ENCODE results near the gene CDK18.
A peak's percentile ranks its signal among the peaks of the same experiment; 100 is the strongest.

The CDK18 gene

GRCh38 chr1:205502111-205502810 is 2.2 kb upstream of the CDK18 start:
- DNase-seq (ENCODE audit: low spot score): no peak
- no peak overlapping the region for H3K27ac ChIP-seq
- ChIA-PET CTCF (interaction anchor here (0.7 to 5.7 kb wide), 3 partner anchors 14 to 177 kb away, joined by 3 to 36 read pairs (median 4); no protein-coding TSS in a partner anchor), POLR2A (ENCODE audit: low non-redundant PET) (no interaction called here)
- no peak for TF ChIP-seq CTCF (conservative IDR thresholded peaks at IDR 0.05; ENCODE audit: low read depth)

GRCh38 chr1:205502992-205503391 is 1.5 kb upstream of the CDK18 start:
- DNase-seq (ENCODE audit: low spot score): no peak
- POLR2A ChIA-PET (ENCODE audit: low non-redundant PET): no interaction called here
- no peak for TF ChIP-seq CTCF (conservative IDR thresholded peaks at IDR 0.05; ENCODE audit: low read depth)
- CTCF ChIA-PET: interaction anchor here (0.7 to 5.7 kb wide), 3 partner anchors 15 to 178 kb away, joined by 4 to 36 read pairs (median 5); no protein-coding TSS in a partner anchor
- H3K27ac ChIP-seq: peak overlapping the region; percentile 86

GRCh38 chr1:205505076-205505729 is 734 bp downstream of the CDK18 start:
- ChIA-PET POLR2A (ENCODE audit: low non-redundant PET) (no interaction called here), CTCF (interaction anchor here (0.6 to 2.0 kb wide), 5 partner anchors 19 to 108 kb away, joined by 3 to 11 read pairs (median 4); no protein-coding TSS in a partner anchor)
- TF ChIP-seq CTCF (conservative IDR thresholded peaks at IDR 0.05; ENCODE audit: low read depth): no peak
- peak; percentile 65 for DNase-seq (ENCODE audit: low spot score)
- H3K27ac ChIP-seq: peak overlapping the region; percentile 86

GRCh38 chr1:205505791-205506190 is 1.3 kb downstream of the CDK18 start:
- ChIA-PET CTCF (interaction anchor here (0.6 to 2.0 kb wide), 4 partner anchors 18 to 86 kb away, joined by 3 to 11 read pairs (median 6); no protein-coding TSS in a partner anchor), POLR2A (ENCODE audit: low non-redundant PET) (no interaction called here)
- TF ChIP-seq CTCF (conservative IDR thresholded peaks at IDR 0.05; ENCODE audit: low read depth): no peak
- H3K27ac ChIP-seq: peak overlapping the region; percentile 86
- DNase-seq (ENCODE audit: low spot score): peak; percentile 87

- CTCF ChIA-PET: interaction anchor here (0.6 to 2.0 kb wide), 8 partner anchors 13 to 617 kb away, joined by 3 to 11 read pairs (median 4); no protein-coding TSS in a partner anchor
- H3K27ac ChIP-seq: peak overlapping the region; percentile 86
- DNase-seq (ENCODE audit: low spot score): no peak
- POLR2A ChIA-PET (ENCODE audit: low non-redundant PET): no interaction called here
- no peak for TF ChIP-seq CTCF (conservative IDR thresholded peaks at IDR 0.05; ENCODE audit: low read depth)
Observed at GRCh38 chr1:205506409-205507200, 2.1 kb downstream of the CDK18 start.

GRCh38 chr1:205508227-205508714 is 3.8 kb downstream of the CDK18 start:
- no peak for DNase-seq (ENCODE audit: low spot score)
- CTCF ChIA-PET: interaction anchor here (0.6 to 1.2 kb wide), 4 partner anchors 52 to 172 kb away, joined by 3 to 4 read pairs (median 4); partner anchors contain the start of gene BLACAT1
- H3K27ac ChIP-seq: peak overlapping the region; percentile 86
- POLR2A ChIA-PET (ENCODE audit: low non-redundant PET): interaction anchor here (1.3 kb wide), 1 partner anchor 15 kb away, joined by 4 read pairs; no protein-coding TSS in a partner anchor
- TF ChIP-seq CTCF (conservative IDR thresholded peaks at IDR 0.05; ENCODE audit: low read depth): no peak

Measured in RWPE1 (cell line).